GM12874 (cell line): ENCODE measurements around the gene PTPRN.
A peak's percentile ranks its signal among the peaks of the same experiment; 100 is the strongest.

Experiments used
- CTCF ChIP-seq: IDR thresholded peaks from 2 replicates; pipeline ENCODE4 v1.5.1; 2011; ENCODE audit warnings: low read depth, mild to moderate bottlenecking, control low read depth, low read length, moderate library complexity; ENCODE audit not compliant: insufficient read depth

The PTPRN gene

DNA sequence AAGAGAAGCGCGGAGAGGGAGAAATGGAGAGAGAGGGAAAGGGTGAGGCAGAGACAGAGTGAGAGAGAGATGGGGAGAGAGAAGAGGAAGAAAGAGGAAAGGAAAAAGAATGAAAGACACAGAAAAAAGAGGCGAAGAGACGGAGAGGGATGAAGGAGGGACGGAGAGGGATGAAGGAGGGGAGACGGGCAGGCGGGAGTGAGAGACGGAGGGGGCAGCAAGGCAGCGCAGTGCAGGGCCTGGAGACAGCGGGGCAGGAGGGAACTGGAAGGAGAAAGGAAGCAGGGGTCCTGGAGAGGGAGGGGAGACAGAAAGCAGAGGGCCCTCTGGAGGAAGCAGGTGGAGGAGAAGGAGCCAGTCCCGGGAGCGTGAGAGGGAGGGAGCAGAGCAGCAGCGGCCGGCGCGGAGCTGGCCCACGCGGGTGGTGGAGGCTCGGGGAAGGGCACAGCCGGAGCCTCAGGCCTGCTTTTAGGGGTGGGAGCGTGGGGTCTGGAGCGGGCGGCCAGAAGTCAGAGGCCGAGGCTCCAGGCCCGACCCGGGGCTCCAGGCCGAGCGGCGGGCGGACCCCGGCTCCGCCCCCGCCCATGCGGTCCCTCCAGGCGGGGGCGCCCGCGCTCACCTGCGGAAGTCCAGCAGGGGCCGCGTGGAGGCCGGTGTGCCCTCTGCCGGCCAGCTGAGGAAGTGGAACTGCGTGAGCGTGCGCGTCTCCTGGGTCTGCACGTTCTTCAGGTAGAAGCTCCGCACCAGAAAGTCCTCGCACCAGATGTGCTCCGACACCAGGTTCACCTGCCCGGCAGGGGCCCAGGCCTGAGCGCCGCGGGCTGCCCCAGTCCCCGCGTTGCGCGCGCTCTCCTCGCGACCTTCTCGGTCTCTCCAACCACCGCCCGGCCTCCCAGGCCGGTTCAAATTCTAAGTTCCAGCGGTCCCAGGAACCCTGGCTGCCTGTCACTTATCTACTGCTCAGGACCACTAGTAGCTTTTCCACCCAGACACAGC is 14.5 kb downstream of the PTPRN start:
- TF ChIP-seq CTCF, result peak; percentile 100

DNA sequence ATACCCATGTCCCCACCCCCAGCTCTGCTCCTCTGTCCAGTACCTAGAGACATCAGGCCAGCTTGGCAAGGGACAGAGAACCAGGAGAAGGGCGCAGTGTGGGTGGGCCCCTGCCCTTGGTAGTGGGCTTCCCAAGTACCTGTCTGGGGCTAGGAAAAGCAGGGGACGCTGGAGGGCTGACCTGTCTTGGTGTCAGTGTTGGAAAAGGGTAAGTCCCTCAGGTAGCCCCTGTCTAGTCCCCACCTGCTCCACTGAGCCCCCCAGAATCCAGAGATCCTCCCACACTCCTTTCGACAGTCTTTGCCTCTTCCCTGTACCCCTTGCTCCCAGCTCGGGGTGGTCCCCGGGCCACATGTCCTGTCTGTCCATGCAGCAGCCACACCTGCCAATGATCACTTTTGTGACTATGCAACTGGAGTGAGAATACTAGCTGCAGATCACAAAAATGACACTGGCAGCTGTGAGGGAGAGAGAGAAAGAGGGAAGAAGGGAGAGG is 15.4 kb downstream of the PTPRN start:
- no peak for TF ChIP-seq CTCF

- TF ChIP-seq CTCF, result no peak
Measured at GRCh38 chr2:219292616-219293015, 16.6 kb downstream of the PTPRN start.

- TF ChIP-seq CTCF, result no peak
Measured at GRCh38 chr2:219291910-219292490, 17.2 kb downstream of the PTPRN start.

- TF ChIP-seq CTCF, result no peak
Measured at GRCh38 chr2:219291394-219291793, 17.8 kb downstream of the PTPRN start.

DNA sequence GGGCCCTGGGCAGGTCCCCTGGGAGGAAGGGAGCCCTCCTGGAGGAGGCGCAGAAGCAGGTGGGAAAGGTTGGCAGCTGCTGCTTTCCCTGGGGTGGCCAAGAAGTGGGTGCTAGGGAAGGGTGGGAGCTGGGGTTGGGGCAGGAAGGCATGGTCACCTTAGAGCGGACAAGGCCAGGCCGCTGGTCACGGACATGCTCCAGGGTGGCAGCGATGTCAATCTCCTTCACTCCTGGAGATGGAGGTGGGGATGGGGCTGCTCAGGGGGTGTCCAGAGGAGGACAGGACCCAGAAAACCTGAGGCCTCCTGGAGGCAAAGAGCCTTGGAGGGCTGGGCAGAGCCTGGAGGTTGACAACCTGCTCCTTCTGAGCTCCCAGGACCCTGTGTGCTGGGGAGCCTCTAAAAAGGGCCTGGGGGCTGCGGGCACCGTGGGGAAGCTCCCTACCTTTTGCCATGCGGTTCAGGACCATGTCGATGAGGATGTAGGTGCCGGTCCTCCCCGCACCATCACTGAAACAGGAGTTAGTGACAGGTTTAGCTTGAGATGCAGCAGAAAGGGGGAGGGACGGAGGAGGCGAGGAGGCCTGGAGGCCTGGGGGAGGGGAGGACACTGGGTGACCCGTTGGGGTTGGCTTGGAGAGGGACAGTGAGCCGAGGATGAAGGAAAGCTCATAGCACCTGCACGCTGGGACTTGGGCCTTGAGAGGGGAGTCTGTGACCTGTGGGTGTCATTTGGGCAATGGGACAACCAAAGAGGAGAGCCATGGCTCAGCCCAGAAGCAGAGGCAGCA is 18.6 kb downstream of the PTPRN start:
- no peak for TF ChIP-seq CTCF
